ENCODE data around the gene SLC22A6.

The SLC22A6 gene, protein sequence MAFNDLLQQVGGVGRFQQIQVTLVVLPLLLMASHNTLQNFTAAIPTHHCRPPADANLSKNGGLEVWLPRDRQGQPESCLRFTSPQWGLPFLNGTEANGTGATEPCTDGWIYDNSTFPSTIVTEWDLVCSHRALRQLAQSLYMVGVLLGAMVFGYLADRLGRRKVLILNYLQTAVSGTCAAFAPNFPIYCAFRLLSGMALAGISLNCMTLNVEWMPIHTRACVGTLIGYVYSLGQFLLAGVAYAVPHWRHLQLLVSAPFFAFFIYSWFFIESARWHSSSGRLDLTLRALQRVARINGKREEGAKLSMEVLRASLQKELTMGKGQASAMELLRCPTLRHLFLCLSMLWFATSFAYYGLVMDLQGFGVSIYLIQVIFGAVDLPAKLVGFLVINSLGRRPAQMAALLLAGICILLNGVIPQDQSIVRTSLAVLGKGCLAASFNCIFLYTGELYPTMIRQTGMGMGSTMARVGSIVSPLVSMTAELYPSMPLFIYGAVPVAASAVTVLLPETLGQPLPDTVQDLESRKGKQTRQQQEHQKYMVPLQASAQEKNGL

DNA sequence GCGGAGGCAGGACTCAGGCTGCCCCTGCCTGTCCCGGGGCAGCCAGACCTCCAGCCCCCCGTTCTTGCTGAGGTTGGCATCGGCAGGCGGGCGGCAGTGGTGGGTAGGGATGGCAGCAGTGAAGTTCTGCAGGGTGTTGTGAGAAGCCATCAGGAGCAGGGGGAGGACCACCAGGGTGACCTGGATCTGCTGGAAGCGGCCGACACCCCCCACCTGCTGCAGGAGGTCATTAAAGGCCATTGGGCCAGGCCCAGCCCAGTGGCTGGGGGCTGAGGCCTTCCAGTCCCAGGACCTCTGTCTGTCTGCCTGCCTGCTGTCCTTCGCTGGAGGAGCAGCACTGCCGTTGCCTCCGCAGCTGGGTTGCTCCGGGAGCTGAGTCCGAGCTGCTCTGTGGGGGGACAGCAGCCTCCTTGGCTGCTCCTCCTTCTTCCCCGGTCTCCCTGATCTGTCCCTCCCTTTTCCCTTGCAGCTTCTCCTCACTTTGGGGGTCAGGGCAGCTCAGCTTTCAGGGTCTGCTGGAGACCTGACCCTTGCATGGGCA is at the start of gene SLC22A6:
TSS of gene SLC22A6 (minus strand) at position 517 of the 541 bp plus-strand sequence. CDS start at position 240, 277 bp downstream.
- no peak for FAIRE-seq

DNA sequence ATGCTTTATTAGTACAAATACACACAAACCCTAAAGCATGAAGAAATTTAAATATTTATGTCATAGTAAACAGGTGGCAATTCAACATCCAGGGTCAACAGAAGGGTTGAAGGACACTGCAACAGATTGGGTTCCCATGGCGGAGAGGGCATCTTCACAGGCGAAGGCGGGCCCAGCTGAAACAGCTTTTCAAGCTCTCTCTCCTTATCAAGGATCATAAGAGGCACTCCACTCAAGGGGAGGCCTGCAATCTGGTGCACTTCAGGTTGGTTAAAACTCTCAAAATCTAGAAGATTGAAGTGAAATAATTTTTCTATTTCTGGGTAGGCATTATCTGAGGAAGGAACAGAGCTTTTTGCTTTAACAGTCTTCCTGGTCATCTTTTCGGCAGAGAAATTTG is 47.7 kb upstream of the SLC22A6 start:
- FAIRE-seq: no peak

DNA sequence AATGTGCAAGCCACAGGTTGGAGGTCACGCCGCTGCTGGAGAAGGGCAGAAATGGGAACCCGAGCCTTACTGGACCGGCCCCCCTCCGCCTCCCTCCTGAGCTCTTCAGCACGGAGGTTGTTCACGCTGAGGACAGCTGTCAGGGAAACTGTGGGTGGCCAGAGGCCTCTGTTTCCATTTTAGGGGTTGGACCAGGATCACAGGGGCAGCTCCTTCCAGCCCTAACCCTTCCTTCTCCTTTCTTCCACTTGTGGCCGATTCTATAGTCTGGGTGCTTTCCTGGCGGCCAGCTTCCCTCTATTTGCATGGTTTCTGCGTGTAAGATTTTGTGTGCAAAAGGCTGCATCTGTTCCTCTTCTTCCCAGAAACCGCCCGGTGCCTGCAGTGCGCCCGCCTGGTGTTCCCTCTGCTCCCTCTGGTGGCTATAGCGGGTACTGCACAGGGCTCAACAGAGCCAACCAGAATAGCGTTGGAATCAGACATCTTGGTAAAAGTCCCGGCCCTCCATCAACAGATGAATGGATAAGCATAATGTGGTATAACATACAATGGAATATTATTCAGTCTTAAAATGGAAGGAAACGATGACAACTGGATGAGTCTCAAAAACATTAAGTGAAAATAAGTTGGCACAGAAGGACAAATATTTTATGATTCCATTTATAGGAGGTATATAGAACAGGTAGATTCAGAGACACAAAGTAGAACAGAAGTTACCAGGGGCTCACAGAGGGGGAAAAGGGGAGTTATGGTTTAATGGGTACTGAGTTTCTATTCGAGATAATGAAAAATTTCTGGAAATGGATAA is 39.3 kb upstream of the SLC22A6 start:
- FAIRE-seq: peak; percentile 89

DNA sequence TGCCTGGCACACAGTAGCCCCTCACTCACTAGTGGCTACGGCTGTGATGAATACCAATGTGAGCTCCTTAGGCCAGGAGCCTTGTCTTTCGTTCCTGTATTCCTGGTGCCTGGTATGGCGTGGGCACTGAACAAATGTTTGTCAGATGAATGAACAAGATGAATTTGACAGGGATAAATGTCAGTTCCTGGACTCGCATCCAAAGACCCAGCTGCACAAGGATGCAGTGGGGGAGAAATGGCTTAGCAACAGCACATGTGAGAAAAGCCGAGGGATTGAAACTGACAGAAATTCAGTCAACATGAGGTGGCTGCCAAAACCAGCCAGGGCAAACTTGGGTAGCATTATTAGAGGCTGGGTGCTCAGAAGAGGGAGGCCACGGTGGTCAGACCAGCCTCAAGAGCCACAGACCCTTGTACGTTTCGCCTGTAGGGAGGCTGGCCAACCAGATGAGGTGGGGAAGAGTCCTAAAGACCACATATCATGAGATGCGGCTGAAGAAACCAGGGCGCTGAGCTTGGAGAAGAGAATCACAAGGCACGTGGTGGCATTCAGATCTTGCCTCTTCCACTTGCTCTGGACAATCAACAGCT is 38.6 kb upstream of the SLC22A6 start:
- no peak for FAIRE-seq

DNA sequence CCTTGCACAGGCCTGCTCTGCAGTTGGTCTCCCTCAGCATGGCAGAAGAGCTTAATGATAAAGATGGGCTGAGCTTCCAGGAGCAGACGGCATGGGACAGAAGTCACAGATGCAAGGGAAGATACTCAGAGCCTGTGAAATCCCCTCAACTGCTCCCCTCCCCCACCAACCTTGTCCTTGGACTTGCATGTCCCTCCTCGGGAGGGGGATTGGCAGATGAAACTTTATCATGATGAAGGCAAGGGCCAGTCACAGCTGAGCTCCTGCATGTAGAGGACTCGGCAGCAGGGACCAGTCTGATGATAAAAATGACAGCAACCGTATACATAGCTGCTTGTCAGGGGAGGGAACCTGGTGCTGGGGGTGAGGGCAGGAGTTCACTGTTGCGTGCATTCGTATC is 37.7 kb upstream of the SLC22A6 start:
- FAIRE-seq: no peak

DNA sequence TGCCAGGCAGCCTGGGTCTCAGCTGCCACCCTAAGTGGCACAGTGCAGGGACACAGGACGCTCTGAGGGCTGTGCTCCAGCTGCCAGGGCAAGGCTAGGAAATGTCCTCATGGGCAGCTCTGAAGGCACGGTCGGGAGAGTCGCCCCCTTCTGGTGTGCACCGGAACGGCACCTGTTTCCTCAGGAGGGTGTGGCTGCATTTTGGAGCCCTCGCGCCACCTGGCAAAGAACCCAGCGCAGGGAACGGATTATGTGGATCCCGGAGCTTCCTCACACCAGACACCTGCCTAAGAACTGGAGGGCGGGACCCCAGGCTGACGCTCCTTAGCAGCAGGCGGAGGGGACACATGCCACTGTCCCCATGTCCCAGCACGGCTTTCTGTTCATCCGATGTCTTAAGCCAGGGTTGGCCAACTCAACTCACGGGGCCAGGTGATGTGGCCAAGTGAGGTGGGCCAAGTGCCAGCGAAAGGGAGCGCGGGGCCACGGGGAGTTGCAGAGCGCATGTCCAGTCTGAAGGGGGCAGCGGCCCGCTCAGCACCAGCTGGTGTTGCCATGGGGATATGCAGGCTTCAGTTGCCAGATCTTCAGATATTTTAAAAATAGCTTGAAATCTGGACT is 36.0 kb upstream of the SLC22A6 start:
- no peak for FAIRE-seq

DNA sequence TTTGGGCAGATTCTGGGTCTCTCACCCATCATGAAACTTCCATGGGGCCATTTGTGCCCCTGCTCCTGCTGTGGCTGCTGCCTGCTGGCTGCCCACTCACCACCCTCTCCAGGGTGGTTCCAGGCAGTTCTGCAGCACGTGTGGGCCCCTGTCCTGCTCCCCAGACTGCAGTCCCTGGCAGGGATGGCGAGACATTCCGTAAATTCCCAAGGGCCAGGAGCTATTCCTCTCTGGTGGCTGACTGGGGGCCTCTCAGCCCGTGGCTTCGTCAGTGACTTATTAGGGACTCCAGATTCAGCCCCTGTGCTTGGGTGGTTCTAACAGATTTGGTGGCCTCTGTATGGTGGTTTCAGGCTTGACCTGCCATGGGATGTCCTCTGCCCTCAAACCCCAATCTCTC is 34.7 kb upstream of the SLC22A6 start:
- no peak for FAIRE-seq

DNA sequence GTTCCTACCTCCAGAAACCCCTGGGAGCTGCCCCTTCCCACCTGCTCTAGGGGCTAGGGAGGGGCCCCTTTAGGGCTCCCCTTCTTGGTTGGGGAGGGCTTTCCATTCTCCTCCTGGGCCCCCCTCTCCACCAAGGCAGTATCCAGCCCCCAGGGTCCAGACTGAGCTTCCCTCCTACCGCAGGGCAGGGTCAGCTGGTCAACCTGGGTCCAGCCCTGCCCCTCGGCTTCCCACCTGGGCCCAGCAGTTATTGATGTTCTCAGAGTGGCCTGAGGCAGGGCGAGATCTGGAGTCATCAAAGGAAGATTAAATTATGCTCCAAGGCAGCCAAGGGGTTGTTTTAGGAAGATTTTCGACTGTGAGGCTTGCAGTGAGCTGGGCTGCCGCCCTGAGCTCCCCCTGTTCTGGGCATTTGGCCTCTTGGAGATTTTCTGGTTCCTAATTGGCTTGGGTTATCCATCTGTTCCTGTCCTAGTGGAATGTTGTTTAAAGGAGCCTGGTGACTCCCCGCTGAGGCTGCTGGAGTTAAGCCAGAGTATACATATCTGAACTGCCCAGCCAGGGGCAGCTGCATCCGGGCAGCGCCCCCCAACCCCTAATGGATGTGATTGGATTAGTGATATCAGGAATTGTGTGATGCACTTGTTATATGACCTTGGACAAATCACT is 32.7 kb upstream of the SLC22A6 start:
- FAIRE-seq: no peak

DNA sequence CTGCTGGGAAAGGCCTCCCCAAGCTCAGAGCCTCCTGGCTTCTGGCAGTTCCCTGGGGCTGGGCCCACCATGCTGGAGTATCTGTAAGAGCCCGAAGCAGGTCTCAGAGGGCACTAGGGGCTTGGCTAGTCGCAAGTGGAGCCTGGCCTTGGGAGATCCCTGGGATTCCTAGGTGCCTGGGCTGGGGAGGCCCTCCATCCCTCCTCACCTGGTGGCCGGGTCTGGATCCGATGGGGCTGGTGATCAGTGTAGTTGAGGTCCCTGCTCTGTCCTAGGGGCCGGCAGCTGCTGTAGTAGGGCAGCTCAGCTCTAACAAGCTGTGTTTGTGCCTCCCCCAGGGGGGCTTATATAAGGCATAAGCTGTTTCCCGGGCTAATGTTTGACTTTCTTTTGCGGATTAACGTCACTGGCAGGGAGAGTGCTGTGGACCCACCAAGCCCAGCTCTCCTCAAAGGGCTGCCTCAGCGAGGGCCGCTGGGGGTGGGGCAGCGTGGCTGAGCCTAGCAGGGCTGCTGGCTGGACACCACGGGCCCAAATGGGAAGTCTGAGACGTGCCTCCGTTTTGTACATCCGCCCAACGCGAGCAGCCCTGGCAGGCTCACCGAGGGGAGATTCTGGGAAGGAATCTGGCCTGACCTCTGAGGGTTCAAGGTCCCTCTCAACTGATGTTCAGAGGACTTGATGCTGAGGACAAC is 30.9 kb upstream of the SLC22A6 start, which contains the start of gene SLC22A8:
TSS of gene SLC22A8 (minus strand) at position 321 of the 695 bp plus-strand sequence. CDS start 883 bp downstream, outside the sequence.
- no peak for FAIRE-seq

DNA sequence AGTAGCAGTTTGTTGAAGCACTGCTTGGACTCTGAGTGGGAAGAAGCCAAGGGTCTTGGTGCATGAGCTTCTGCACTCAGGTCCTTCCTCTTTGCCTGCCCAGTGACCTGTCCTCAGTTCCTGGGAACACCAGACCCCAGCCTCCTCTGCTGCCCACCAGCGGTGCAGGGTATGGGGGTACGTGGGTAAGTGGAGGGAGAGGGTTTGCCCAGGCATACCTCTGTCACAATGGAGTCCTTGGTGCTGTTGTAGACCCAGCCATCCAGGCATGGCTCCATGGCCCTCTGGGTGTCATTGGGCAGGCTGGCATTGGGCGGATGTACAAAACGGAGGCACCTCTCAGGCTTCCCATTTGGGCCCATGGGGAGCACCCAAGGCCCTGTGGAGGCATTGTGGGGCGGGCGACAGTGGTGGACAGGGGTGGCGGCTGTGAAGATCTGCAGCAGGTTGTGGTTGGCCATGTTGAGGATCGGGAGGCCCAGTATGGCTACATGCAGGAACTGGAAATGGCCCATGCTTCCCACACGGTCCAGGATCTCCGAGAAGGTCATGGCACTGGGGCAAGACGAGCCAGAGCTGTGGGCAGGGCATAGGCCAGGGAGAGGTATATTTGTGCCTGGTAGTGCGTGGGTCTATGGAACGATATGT is 29.8 kb upstream of the SLC22A6 start:
- FAIRE-seq: no peak

DNA sequence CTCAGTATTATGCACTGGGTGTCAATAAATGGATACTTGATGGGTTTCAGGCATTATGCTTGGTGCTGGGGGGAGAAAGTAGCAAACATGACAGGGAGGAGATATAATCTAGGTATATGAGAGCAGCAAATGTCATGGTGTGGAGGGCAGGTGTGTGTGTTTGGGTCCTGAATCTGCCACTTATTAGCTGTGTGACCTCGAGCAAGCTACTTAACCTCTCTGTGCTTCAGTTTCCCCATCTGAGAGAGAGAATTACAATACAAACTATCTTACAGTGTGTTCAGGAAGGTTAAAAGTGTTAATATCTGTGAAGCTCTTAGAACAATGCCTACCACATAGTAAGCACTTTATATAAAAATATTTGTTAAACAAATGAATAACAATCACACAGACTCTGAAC is 28.1 kb upstream of the SLC22A6 start:
- no peak for FAIRE-seq

DNA sequence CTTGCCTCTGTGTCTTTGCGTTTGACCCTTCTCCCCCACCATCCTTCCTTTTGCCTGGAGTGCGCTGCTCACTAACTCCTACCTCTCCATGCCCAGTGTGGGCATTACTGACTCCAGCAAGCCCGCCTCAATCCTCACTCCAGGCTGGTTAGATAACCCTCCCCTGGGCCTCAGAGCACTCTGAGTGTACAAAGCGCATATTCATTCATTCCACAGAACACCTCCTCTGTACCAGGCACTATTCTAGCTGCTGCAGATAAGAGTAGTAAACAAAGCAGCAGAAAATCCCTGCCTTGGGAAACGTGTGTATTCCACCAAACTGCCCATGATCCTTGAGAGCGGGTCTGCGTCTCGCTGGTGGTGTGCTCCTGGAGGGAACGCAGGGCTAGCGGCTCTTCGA is 27.7 kb upstream of the SLC22A6 start:
- no peak for FAIRE-seq

DNA sequence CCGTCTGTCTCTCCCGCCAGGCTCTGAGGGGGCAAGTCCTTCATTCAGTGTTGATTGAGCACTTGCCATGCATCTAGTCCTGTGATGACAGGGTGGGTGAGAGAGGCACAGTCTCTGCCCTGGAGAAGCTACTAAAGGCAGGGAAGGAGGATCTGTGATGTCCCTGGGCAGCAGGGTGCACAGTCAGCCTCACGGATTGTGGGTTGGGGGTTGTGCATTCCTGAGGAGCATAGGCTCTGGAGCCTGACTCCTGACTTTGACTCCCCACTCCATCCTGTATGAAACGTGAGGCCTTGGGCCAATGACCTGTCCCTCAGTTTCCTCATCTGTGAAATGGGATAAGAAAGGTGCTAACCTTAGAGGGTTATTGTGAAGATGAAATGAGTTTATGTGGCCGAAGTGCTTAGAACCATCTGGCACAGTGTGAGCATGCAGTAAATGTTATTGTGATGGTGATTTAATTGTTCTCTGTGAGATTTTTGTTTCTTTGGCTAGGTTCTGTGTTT is 26.2 kb upstream of the SLC22A6 start:
- FAIRE-seq: no peak

DNA sequence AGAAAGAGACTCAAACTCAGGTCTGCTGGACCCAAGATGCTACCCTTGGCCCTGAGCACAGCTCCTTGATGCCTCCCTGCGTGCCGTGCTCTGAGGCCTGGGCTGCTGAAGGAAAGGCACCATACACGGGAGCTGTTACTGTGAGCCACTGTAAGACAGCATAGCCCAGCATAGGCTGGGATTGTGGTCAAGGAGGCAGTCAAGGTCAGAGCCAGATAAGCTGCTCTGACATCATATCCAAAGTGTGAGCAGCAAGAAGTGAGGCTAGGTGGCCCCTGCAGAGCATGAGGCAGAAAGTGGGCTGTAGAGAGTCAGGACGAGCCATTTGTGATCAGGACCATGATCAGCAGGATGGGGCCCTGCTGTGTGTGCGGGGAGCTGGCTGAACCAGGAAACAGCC is 23.2 kb upstream of the SLC22A6 start:
- FAIRE-seq: no peak

DNA sequence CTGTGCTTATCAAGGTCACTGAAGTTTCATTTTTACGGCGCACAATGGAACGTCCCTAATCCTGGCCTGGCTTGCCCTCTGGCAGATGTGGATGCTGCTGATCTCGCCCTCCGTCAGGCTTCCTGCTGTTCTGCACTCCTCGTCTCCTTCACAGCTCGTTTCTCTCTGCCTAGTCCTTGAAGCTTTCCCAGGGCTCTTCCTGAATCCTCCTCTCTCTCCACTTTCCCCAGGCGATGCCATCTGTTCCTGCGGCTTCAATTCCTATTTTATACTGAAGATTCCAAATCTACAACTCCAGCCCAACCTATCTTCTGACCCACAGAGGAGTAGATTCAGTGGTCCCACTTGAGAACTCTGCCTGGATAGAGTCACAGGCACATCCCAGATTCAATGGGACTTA is 16.7 kb upstream of the SLC22A6 start:
- FAIRE-seq: no peak

DNA sequence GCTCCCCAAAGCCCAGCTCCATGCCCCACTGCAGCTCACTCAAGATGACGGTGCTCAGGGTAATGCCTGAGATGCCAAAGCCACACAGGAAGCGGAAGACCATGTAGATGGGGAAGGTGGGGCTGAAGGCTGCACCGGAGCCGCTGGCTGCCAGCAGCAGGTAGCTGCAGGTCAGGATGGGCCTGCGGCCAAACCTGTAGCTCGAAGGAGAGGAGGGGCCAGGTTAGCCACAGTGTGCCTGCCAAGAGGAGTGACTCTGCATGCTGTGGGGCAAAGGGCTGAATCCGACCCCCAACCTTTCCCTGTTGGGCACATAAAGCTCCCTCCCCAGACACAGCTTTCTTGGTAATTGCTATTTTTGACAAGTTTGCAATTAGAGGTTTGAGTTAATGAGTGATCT is 14.9 kb upstream of the SLC22A6 start:
- no peak for FAIRE-seq

DNA sequence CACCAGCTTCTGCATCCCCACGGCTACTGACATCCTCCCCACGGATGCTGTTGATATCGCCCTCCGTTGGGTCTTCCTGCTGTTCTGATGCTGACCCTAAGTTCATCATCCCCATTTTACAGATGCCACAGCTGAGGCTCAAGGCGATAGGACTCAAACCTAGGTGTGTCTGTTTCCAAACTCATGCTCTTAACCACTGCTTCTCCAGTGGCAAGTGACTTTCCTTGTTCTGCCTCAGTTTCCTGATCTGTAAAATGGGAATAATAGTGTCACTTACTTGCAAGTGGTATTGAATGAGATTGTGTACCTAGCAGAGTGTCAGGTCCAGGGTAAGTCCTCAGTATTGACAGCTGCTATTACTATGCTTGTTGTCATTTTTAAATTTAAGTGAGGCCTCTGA is 14.4 kb upstream of the SLC22A6 start:
- no peak for FAIRE-seq

DNA sequence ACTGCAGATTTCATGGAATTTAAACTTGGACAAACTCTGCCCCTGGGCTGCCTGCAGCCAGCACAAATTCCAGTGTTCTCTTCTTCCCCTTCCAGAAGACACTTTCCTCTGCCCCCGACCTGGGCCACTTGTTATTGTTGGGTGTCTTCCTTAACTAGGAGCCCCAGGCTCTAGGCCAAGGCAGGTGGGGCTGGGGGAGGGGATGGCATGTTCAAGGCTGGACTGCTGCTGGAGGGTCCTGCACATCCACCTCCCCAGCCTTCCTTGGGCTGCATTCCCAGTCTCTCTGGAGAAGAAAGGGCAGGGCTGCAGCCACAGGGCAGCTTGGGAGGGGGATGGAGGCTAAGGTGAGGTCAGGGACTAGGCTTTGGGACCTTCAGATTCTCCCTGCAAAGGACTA is 11.5 kb upstream of the SLC22A6 start:
- no peak for FAIRE-seq

DNA sequence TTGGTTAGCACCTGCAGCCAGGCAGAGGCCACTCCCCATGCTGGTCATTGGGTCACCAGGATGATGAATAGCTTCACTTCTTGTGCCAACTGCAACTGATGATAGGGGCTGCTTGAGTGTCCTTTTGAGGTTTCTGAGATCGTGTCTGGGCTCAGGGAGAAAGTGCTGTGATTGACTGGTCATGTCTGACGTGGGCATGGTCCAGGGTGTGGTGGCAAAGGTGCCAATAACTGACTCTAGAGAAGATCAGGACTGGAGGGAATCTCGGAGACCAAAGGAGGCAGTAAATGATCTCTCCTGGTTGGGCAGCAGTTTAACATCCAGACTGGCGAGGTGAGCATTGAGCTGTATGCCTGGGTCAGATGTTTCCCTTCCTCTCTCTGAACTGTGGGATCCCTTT is 10.0 kb upstream of the SLC22A6 start:
- FAIRE-seq: no peak

DNA sequence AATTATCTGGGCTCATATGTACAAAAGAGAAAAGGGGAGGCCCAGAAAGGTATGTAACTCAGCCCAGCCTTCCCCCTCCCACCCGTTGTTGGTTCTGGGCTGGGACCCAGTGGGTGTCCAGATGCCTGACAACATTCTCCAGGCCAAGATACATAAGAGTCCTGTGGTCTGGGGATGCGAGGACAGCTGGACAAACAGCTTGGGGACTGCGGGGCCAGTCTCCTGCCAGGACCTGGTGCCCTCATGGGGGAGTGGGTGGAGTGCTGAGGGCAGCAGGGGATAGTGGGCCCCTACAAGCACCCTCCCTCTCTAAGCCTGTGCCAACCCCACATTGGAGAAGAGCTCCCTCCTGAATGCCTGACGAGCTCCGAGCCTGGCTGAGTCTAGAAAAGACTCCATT is 3.5 kb upstream of the SLC22A6 start:
- FAIRE-seq: no peak
